ENCODE results near the gene SH3BGRL3.
"Not testable (repeated sequence)": the region's sequence is repeated elsewhere in the genome, so short reads cannot be mapped to it uniquely, and the experiment has no call there.

The SH3BGRL3 gene

GRCh38 chr1:26307363-26307781 is 27.5 kb downstream of the SH3BGRL3 start:
- no peak for TF ChIP-seq CTCF (IDR thresholded peaks at IDR 0.05; ENCODE audit: low read depth, low read length)
- H3K4me3 ChIP-seq (replicated peaks in 1 of 2; ENCODE audit: low read depth in 2 of 2, low read length in 2 of 2): no peak overlapping the region
- DNase-seq (ENCODE audit: low read depth in 2 of 2): no peak

- not testable (repeated sequence) for DNase-seq (ENCODE audit: low read depth in 2 of 2)
Observed at GRCh38 chr1:26307966-26308899, 28.3 kb downstream of the SH3BGRL3 start.

GRCh38 chr1:26314501-26314900 is 34.6 kb downstream of the SH3BGRL3 start:
- TF ChIP-seq CTCF (IDR thresholded peaks at IDR 0.05; ENCODE audit: low read depth, low read length): no peak
- no peak for DNase-seq (ENCODE audit: low read depth in 2 of 2)
- H3K4me3 ChIP-seq (replicated peaks in 1 of 2; ENCODE audit: low read depth in 2 of 2, low read length in 2 of 2): no peak overlapping the region

More at GRCh38 chr1:26307966-26308899, 28.3 kb downstream of the SH3BGRL3 start:
- H3K4me3 ChIP-seq (replicated peaks in 1 of 2; ENCODE audit: low read depth in 2 of 2, low read length in 2 of 2): not testable (repeated sequence)

- TF ChIP-seq CTCF (IDR thresholded peaks at IDR 0.05; ENCODE audit: low read depth, low read length): no peak
- DNase-seq (ENCODE audit: low read depth in 2 of 2): no peak
- H3K4me3 ChIP-seq (replicated peaks in 1 of 2; ENCODE audit: low read depth in 2 of 2, low read length in 2 of 2): no peak overlapping the region
Observed at GRCh38 chr1:26315874-26316850, 36.3 kb downstream of the SH3BGRL3 start.

GRCh38 chr1:26317146-26317545 is 37.3 kb downstream of the SH3BGRL3 start:
- no peak overlapping the region for H3K4me3 ChIP-seq (replicated peaks in 1 of 2; ENCODE audit: low read depth in 2 of 2, low read length in 2 of 2)
- TF ChIP-seq CTCF (IDR thresholded peaks at IDR 0.05; ENCODE audit: low read depth, low read length): no peak
- no peak for DNase-seq (ENCODE audit: low read depth in 2 of 2)

- no peak for DNase-seq (ENCODE audit: low read depth in 2 of 2)
- no peak within 1 kb of the TSS for H3K4me3 ChIP-seq (replicated peaks in 1 of 2; ENCODE audit: low read depth in 2 of 2, low read length in 2 of 2)
- TF ChIP-seq CTCF (IDR thresholded peaks at IDR 0.05; ENCODE audit: low read depth, low read length): no peak
Observed at GRCh38 chr1:26317612-26318337, 37.9 kb downstream of the SH3BGRL3 start, which contains the start of gene CD52. Gene CD52, plus strand, starts transcription at chr1:26317958. Its CDS starts 60 bp downstream, at chr1:26318018.
